Activated CD4-positive, alpha-beta T cell treated with anti-CD3 and anti-CD28 coated beads for 24 hours (primary cell): ENCODE results near the gene SNTA1.
"Not testable (repeated sequence)": the region's sequence is repeated elsewhere in the genome, so short reads cannot be mapped to it uniquely, and the experiment has no call there.

Source experiments
- DNase-seq, 2 donors: peaks; one replicate each; pipeline ENCODE4 v3.0.0-alpha.2; 2020; ENCODE audit warnings: low read depth in 2 of 2

The SNTA1 gene

DNA sequence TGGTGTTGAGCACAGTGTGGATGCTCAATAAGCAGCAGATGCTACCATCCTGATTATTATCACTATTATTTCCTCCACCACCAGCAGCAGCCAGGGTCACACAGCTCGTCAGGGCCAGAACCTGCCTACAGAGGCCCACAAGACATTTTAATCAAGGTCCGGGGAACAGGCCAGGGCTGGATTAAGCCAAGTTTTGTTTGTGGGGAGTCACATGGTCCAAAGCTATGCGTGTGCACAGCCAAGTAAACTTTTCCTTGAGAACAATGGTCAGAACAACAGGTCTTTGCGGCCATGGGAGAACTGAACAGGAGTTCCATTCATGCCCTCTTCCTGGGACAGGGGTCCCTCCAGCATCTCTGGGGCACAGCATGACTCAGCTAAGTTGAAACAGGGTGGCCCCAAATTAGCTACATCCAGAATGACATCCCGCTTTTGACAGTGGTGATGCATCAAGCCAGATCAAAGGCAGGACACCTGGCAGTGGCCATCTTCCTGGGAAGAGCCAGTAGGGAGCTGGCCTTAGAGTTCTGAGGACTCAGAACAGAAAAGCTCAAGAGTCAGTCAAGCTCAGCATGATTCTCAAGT, 11.7 kb downstream of the SNTA1 start:
- no peak for DNase-seq

DNA sequence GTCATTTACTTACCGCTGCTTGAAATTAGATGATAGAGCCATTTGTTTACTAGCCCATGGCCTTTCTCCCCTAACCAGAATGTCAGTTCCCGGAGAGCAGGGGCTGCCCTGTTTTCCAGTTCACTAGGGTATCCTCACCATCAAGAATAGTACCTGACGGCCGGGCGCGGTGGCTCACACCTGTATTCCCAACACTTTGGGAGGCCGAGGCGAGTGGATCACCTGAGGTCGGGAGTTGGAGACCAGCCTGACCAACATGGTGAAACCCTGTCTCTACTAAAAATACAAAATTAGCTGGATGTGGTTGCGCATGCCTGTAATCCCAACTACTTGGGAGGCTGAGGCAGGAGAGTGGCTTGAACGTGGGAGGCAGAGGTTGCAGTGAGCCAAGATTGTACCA, 19.7 kb downstream of the SNTA1 start:
- DNase-seq = not testable (repeated sequence)

DNA sequence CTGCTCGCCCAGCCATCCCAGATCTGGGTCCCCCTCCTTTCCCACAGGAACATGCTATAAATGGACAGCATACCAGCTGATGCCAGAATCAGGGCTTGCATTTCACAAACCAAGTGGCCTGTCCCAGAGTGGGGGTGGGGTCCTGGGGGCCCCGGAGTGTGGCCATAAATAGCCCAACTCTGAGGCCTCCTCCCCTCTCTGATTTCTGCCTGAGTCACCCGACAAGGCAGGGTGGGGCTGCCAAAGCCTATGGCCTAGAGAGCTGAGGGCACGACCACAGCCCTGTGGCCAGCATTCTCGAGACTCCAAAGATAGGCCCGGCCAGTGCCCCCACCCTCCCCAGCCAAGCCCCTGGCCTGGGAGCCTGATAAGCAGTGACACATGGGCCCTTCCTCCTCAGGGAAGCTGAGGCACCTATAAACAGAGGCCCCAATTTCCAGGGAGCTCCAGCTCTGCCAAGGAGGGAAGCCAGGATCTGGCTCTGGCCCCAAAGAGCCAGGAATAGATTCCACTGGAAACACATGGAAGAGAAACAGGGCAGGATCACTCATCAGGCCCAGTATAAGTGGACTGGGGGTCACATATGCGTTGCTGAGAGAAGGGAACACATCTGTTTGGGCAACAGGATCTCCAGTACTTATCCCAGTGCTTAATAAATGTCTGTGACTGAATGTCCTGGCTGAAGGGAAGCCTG, 20.3 kb downstream of the SNTA1 start:
- no peak for DNase-seq

DNA sequence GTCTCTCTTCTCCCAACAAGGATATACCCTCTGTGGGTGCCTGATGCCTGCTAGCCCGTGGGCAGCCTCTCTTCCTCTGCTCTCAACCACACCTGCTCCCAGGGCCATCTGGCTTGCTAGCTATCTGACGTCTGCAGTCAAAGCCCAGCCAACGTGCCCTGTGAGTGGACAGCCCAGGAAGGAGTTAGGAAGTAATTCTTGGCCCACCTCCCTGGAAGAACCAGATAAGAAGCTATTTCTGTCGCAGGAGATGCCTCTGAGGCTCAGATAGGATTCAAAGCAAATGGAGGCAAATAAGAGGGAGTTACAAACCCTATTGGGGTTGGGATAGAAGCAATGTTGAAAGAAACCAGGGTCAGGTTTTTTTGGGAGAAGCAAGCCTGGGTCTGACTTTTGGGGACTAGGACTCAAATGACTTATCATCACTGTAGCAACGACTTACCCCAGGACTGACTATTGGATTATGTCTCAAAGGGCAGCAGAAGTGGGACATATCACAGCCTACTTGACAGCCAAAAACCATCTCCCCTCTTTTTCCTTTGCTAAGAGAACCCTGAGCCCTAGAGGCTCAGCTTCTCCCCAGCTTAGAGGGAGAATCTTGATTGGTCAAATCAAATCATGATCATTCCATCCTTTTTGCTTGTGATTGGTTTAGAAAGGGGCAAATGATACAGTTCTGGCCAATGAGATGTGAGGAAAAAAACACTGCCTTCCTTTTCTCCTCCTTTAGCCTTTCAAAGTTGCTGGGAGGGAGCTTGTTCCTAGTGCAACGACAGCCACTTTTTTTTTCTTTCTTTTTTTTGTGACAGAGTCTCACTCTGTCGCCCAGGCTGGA, 24.2 kb downstream of the SNTA1 start:
- DNase-seq = no peak

DNA sequence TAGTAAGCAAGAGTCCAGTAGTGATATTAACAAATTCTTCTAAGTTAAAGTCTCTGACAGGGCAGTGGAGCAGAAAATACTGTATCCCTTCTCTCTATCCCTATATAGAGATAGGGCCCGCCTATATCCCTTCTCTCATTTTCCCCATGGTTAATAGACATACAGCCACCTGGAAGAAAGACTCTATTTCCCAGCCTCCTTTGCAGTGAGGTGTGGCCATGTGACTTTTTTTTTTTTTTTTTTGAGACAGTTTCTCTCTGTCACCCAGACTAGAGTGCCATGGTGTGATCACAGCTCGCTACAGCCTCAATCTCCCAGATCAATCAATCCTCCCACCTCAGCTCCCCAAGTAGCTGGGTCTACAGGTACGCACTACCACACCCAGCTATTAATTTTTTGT, 25.5 kb downstream of the SNTA1 start:
- DNase-seq = no peak

DNA sequence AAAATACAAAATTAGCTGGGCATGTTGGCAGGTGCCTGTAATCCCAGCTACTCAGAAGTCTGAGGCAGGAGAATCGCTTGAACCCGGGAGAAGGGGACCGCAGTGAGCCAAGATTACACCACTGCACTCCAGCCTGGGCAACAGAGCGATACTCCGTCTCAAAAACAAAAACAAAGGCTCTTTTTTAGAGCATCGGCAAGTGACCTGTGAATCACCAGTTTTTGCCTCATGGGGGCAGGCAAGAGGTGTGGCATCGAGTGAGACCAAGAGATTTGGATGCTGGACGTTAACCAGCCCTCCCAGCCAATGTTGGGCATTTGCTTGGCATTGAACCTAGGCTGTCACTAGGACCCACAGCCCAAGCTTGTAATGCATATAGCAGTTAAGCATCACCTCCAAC, 27.6 kb downstream of the SNTA1 start:
- no peak for DNase-seq

DNA sequence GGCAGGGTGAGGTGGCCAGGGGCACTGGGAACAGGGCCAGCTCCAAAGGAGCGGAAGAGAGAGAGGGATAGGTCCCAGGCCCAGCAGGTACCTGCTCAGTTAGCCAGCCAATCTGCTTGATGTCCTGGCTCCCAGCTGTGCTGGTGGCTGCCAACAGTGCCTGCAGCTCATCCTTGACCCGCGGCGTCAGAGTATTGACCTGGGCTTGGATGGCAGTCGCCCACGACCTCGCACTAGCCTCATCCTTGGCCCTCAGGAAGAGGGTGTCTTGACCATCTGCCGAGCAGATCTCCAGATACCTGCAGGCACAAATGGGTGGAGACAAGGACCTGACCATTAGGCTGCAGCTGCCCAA, 31.1 kb downstream of the SNTA1 start:
- DNase-seq = no peak

DNA sequence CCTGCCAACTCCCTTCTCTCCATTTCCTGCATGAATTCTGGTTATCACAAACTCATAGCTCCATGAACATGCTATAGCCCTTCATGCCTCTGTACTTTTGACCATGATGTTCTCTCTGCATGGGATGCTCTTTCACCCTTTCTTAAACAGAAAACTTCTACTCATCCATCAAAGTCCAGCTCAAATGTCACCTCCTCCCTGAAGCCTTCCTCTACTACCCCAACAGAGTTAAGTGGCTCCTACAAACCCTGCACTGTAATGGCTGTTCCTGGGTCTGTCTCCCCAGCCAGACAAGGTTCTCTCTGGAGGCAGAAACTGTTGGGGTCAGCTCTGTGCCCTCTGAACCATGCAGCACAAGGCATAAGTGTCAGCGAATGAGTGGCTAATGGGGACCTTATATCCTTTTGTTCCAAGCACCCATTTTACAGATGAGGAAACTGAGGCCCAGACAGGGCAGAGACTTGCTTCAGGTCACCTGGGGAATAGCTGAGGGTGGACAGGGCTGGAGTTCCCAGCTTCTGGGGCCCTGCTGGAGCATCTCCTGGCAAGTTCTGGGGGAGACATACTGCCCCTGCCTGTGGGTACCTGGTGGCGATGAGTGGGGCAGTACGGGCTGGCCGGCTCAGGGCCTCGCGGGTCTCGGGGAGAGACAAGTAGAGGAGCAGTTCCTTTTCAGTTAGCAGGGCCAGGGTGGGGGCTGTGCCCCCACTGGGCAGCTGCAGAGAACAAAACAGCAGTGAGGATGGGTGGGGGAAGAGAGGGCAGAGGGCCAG, 31.7 kb downstream of the SNTA1 start:
- no peak for DNase-seq

DNA sequence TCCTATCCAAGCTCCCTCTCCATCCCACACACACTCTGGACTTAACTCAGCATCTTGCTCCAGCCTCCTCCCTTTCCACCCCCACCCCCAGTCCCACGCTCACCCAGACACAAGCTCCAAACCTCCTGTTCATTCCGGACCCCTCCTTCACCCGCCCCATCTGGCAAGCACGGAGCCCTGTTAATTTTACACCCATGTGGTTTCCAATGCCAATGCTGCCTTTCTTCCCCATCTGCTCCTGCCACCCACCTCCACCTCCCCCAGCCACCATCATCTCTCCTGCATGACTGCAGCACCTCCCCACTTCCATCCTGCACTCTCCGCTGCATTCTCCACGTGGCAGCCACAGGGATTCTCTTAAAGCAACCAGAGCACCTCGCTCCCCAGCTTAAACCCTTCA, 32.3 kb downstream of the SNTA1 start:
- DNase-seq = no peak

DNA sequence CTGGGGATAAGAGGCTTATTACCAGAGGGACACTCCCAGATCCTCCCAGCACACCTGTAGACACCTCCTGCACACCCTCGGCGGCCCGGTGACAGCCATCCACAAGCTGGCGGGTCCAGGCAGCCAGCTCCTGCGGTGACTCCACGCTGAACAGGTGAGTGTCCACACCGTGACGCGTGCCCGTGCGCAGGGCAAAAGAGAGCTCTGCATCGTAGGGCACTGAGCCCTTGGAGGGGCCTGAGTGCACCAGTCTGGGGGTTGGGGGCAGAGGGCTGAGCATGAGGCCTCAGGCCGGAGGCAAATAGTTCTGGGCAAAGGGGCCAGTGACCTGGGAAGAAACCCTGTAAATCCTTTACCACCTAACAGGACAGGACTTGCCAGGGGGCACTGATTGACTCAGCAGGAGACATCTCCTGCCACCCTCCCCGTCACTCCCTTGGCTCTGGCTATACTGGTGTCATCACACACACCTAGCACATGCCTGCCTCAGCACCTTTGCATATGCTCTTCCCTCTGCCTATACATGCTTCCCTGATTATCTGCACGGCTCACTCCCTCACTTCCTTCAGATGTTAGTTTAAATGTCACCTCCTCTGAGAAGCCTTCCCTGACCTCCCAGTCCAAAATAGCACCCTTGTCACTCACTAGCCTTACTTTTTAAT, 33.4 kb downstream of the SNTA1 start:
- DNase-seq = no peak

DNA sequence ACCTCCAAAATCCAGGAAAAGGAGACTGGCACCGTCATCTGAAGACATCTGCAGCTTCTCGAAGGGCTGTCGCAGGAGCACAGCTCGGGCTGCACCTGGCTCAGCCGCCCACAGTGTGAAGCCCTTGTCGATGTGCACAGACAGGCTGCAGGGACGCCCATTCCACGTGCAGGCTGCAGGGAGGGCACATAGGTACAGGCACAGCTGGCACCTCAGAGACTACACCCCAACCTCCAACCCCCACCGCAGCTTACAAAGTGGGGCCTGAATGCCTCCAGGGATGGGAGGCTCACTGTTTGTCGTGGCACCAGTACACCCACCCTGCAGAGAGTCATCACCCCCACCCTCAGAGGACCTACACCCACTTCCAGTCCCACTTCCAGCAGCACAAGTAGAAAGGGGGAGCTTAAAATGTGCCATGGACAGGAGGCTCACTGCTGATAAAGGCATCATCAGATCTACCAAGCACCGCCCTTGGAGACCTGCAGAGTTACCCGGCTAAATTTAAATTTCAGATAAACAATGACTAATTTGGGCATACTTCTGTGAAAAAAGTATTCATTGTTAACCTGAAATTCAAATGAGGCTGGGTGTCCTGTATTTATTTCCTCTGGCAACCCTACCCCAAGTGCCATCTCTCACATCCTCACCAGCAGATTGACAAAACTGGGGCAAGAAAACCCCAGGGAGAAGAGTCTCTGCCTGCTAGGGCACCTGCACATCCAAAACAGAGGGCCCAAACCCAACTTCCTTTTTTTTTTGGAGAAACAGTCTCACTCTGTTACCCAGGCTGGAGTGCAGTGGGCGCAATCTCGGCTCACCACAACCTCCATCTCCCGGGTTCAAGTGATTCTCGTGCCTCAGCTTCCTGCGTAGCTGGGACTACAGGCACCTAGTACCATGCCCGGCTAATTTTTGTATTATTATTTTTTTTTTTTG, 34.6 kb downstream of the SNTA1 start:
- DNase-seq = no peak

DNA sequence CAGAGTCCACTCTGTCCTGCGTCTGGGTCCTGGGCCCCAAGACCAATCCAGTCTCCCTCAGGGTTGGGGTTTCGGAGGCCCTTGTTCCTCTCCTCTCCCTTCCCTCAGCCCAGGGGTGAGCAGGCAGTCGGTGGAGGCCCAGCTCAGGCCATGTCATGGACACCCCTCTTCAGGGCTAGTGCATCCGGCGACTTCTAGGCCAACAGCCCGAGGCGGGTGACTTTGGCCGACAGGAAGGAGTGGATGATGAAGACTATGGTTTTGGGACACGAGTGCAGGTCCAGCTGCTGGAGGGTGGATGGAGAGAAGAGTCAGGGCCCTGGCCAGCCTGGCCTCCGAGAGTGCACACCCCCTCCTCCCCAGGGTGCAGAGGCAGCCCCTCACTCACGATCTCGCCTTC, 35.2 kb downstream of the SNTA1 start:
- DNase-seq = no peak

DNA sequence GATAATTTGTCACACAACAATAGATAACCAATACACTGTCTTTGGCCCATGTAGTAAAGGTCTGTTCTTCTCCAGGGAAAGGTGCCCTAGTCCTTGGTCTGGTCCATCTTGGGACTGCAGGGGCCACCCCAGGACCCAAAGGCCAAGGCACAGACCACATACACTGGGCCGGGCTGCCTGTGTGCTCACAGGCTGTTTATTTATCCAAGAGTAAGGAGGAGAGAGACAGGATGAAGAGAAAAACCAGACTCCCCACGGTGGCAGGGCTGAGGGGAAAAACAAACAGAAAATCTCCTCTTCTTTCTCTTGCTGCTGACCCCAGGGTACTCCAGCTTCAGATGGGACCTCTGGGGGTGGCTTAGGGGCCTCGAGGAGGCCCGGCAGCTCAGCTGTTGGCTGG, 35.8 kb downstream of the SNTA1 start:
- DNase-seq = no peak

DNA sequence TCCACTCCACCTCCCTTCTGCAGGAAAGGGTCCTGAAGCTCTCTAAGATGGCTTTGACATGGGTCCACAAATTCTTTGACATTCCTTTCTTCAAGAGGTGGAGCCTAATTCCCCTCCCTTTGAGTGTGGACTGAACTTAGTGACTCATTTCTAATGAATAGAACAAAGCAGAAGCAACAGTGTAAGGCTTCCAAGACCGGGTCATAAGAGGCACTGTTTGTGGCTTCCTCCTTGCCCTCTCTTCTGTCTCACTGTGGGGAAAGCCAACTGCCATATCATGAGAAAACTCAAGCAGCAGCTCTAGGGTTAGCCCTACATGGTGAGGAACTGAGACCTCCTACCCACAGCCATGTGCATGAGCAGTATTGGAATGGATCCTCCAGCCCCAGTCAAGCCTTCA, 36.3 kb downstream of the SNTA1 start:
- DNase-seq = no peak

DNA sequence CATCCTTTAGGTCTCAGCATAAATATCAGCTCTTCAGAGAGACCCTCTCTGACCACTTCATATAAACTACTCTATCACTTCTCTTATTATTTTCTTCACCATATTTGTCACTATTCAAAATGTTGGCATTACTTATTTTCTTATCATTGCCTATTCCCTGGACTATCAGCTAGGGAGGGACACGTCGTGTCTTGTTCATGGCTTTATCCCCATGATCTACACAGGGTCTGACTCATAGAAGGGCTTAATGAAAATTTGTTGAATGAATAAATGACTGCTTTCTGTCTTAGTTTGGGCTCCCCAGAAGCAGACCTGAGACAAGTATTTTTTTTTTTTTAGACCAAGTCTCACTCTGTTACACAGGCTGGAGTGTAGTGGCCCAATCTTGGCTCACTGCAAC, 39.3 kb downstream of the SNTA1 start:
- no peak for DNase-seq

DNA sequence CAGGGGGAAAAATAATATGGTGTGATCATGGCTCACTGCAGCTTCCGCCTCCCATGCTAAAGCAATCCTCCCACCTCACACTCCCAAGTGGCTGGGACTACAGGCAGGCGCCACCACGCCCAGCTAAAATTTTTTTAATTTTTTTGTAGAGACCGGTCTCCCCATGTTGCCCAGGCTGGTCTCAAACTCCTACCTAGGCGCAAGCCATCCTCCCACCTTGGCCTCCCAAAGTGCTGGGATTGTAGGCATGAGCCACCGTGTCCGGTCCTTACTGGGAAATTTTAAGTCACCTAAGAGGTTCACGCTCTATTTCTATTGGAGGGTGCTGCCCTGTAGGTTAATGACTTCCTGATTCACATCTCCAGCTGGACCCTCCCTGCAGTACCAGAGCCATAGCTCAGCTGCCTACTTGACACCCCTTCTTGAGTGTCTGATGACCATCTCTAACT, 41.6 kb downstream of the SNTA1 start:
- no peak for DNase-seq

DNA sequence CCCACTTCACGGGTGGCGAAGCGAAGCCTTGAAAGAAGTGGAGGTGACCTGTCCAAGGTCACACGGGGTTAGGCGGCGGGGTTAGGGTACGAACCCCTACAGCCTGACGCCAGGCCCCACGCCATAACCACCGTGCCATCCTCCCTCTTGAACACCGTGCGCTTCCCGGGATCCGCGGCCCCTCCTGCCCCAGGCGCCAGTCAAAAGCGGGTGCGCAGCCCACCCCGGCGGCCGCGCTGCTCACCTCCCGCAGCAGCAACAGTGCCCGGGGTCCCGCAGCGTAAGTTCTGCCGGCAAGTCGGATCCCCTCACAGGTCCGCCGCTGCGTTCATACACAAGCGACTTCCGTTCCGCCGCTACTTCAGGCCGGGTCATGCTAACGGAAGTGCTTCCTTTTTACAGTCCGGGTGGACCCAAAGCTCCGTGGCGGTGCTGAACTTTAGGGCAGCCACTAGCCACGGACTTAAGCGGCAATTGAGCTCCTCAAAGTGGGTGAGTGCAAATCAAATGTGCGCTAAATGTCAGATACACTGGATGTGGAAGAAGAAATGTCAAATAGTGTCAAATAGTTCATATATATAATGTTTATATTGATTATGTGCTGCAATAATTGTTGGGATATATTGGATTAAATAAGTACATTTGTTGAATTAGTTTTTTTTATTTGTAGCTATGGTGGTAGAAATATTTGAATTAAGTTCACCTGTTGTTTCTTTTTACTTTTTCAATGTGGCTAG, 42.2 kb downstream of the SNTA1 start, which contains the start of gene CDK5RAP1:
TSS of gene CDK5RAP1 (minus strand) at position 336 of the 737 bp plus-strand sequence. CDS start 4,455 bp downstream, outside the sequence.
- peak; percentile 73 to 80 for DNase-seq

DNA sequence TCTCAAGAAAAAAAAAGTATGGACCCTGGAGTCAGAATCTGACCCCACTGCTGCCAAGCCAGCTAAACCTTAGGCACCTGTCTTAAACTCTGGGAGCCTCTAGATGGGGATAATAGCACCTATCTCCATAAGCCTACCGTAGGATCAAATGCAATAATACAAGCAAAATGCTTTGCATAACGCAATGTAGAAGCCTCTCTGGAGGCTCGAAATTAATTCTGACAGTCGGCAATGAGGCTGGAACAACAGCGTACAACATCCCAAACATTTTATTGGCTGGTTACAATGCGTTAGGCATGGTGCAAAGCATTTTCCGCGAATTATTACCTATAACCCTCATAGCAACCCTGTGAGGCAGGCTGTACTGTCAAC, 42.8 kb downstream of the SNTA1 start:
- no peak for DNase-seq

DNA sequence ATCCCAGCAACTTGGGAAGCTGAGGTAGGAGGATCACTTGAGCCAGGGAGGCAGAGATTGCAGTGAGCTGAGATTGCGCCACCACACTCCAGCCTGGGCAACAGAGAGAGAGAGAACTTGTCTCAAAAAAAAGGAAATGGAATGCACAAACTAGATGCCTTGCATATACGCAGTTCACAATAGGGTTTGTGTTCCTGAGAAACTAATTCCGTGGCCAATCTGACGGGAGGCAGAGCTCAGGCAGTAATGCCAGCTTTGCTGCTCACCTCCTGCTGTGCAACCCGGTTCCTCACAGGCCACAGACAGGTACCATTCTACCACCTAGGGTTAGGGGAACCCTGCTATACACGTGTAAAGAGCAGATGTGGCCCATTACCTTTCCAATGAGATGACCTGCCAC, 43.6 kb downstream of the SNTA1 start:
- DNase-seq = no peak

DNA sequence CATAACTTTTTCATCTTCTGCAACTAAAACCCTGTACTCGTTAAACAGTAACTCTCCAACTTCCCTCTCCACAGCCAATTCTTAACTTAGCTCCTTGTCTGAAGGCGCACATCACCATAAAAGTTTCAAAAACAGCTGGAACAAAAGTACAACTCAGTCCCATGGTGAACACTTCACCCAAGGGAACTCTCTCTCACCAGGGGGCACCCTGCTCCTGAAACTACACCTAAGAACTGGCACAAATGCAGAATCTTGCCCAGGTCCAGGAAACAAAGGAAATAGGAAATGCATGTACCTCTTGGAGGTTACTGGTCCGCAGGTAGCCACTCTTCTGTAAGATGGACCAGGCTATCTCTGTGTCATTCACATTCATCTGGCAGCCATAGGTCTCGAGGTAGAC, 48.8 kb downstream of the SNTA1 start:
- DNase-seq = no peak
